GM04503 (cell line): Measurements from ENCODE around the gene PALLD.

Experiments
- DNase-seq: peaks from one replicate; pipeline ENCODE4 v3.0.0-alpha.2; 2012; ENCODE audit warnings: low read depth

Gene PALLD

GRCh38 chr4:168647646-168648375 lies 151.0 kb downstream of the PALLD start:
- DNase-seq = no peak

DNA sequence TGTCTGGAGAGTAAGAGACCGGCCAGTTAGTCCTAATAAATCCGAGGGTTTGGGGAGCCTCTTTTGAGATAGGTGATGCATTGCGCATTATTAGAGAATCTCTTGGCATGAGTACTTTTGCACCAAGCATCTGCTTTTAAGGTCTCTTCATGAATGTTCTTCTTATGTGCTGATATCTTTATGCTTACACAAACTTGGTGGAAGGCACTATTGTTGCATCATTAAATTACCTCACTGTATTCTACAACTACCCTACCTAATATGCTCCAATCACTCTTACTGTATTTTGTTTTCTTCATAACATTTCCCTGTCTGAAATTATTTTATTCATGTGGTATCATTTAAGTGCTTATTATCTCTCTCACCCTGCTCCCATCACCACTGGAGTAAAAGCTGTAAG lies 151.6 kb downstream of the PALLD start:
- no peak for DNase-seq

DNA sequence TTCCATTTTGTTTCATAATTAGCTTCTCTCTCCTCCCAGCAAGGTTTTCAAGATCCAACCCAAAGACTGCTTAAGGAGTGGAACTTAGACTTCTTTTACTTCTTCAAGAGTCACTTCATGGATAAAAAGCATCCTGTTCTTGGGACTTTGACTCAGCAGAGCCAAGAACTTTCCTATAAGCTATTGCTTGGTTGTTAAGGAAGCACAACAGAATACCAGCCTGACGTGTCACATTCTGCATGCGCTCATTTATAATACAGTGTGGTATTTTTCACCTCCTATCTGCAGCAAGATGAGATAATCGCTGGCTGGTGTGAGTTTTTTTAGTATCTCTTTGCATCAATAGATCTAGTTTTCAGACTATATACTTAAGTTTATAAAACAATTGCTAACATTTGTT lies 152.1 kb downstream of the PALLD start:
- DNase-seq = no peak

GRCh38 chr4:168651374-168651773 lies 154.5 kb downstream of the PALLD start:
- no peak for DNase-seq

GRCh38 chr4:168651864-168652263 lies 155.0 kb downstream of the PALLD start:
- no peak for DNase-seq

GRCh38 chr4:168652755-168653154 lies 155.9 kb downstream of the PALLD start:
- no peak for DNase-seq

- DNase-seq = no peak
Measured at GRCh38 chr4:168654104-168654847, 157.4 kb downstream of the PALLD start.

GRCh38 chr4:168654848-168655174 lies 158.0 kb downstream of the PALLD start:
- no peak for DNase-seq

DNA sequence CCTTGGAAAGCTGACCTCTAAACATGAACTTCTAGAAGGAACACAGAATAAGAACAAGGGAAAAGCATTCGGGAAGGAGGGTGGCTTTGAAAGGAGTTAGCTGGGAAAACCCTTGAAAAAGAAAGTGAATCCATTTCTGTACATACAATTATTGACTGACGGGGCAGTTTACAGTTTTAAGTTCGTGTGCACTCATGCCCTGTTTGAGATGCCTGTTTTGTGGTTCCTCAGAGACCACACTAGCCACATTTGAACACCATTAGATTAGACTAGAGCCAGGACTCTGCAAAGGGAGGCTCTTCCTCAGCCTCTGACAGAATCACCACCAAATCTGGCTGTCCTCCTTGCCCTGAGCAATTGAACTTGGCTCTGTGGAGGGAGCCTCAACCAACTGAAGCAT lies 158.3 kb downstream of the PALLD start:
- DNase-seq = no peak

DNA sequence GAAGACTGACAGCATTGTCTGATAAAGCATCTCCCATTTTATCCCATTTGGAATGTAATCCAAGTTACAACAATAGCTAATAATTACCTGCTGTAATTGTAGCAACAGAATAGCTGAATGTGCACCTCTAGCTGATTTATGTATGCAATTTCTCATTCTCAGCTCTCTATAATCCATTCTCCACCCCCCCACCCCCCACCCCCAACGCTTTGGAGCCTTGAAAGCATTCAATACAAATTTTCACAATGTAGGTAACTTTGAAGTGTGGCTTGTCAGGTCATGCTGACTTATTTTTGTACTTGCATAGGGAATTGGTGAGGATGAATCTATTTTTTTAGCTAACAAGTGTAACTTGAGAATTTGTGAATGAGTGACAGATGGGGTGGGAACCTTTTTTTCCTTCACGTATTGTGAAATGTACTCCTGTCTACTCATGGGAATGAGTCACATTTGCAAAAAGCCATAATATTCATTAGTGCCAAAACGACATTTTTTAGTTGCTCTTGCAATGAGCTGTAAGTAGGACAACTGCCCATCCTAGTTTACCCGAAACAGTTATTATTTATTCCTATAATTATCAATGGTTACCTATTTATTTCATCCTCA lies 159.3 kb downstream of the PALLD start:
- no peak for DNase-seq

DNA sequence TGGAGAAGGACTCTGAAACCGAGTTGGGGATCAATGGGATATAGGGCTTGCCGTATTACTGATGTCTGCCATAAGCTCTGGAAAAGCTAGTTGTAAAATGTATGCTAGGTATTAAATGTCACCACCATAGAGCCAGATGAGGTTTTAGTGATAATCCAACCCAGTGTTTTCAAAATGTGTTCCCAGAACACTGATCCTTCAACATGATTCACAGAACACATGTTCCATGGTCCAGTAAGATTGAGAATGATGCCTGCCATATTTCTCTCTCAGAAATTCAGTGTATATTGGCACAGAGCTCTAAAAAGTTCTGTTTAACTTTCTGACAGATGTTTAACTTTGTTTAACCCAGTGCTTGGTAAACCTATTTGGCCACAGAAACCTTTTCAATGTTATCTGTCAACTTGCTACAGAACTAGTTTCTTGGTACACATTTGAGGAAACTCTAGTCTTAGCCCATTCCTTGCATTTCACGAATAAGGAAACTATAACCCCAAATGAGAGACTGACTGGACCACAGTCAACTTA lies 160.2 kb downstream of the PALLD start:
- no peak for DNase-seq

DNA sequence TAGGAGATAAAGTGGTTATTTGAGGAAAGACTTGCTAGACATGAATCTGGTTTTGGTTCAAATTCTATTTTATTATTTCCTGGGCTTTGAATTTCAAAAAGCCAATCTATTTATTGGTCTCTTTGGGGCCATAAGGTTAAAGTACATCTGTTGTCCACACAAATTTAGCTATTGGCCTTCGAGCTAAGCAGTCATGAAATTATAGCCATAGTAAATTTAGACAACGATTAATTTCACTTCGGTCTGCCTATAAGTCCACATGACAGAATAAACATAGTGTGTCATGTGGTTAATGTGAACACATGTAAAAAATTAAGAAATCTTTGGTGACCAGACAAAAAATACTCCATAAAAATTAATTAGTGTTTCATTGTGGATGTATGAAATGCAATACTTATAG lies 161.9 kb downstream of the PALLD start:
- no peak for DNase-seq

DNA sequence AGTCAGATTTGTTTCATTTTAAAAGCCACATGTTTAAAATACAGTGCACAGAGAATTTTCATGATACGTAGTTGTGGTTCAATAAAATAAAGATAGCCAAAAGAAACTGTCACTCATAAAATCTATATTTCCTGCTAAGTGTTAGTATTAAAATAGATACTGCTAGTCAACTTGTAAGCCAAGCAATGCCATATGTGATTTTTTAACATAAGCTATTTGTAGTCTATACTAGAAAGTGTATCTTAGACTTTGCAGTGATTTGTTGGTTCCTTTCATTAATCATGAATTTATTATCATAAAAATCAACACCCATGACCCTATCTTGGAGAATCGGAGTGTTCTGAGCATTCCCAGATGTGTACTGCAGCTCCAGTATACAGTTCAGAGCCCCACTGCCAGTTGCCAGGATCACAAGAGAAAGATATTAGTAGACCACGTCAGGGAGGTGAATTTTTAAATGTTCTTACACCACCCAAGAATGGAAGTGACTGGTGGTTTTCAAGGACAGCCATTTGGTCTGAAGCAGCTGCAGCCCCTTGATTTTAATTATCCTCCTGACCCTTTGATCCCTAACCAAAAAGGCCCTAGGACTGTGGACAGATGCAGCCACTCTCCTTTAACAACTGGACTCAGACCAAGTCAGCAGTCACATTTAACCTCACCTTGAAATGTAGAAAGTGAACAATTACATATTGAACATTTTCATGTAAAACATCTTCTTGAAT lies 163.1 kb downstream of the PALLD start:
- DNase-seq = no peak

GRCh38 chr4:168662297-168662984 lies 165.6 kb downstream of the PALLD start:
- DNase-seq = no peak

GRCh38 chr4:168664242-168664891 lies 167.5 kb downstream of the PALLD start:
- DNase-seq = no peak

DNA sequence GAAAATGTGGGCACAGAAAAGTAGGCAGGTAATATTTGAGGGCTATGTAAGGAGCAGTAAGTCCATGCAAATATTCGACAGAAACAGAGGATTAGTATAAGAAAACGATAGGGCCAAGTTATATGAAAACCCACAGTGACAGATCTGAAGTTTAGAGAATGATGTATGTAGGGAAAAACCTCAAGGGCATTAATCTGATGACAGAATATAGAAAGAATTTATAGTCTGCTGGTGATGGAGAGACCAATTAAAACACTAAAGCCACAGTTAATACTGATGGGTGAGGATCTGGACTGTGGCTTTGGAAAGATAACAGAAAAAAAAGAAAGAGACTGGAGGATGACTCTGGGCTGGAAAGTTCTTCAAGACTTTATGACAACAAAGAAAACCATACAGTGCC lies 169.7 kb downstream of the PALLD start:
- peak; percentile 27 for DNase-seq

DNA sequence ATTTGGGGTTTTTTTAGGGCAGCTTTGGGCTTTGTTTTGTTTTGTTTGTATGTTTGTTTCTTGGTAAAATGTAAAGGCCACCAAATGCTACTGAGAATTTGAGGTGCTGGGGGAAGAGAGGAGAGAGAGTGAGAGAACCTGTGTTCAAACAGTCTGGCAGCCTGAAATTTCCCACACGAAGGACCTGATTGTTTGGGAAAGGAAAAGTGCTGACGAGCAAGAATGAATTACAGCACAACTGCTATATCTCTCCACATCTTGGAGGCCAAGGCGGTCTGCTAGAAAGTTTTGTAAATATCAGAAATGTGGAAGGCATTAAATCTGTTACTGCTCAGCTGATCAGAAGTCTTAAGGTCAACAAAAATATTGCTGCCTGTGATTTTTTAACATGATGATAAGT lies 170.5 kb downstream of the PALLD start:
- DNase-seq = no peak

DNA sequence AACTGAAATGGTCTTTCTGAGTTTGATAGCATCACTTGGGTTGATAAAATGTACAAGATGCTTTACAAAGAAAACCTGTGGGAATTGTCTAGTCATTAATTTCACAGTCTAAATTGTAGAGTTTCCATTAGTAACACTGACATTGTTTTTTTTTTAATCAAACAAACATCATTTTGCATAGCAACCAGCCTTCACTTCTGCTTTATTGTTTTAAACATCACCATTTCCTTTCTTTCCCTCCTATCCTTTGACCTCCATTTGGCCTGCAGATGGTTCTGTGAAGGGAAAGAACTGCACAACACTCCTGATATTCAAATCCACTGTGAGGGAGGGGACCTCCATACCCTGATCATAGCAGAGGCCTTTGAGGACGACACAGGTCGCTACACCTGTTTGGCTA lies 171.1 kb downstream of the PALLD start:
- DNase-seq = no peak

GRCh38 chr4:168673476-168673875 lies 176.6 kb downstream of the PALLD start:
- DNase-seq = no peak

DNA sequence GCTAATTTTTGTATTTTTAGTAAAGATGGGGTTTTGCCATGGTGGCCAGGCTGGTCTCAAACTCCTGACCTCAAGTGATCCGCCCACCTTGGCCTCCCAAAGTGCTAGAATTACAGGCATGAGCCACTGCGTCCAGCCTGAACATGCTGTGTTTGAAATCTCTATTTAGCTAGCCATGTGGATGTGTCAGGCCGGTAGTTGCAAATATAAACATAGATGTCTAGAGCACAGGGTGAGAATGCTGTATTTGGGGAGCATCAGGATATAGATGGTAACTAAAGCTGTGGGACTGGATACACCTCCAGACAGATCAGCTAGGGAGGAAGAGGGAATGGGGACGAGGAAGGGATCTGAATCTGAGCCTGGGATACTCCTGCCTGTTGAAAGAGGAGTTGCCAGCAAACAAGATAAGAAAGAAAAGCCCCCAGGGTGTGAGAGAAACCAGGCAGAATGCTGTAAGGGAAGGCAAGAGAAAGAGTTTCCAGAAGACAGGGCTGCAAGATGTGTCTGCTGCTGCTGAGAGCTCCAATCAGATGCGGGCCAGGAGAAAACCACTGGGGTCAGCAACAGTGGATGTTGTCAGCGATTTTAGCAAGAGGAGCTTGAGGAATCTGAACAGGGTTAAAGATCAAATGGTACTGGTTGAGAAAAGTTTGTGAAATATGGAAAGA lies 177.4 kb downstream of the PALLD start:
- DNase-seq = no peak

GRCh38 chr4:168674866-168675265 lies 178.0 kb downstream of the PALLD start:
- DNase-seq = no peak
